H1 (cell line): ENCODE measurements around the gene AFF2. TPM values are rescaled to one million over a fixed set of nuclear protein-coding genes. Genes with fewer than 3 reads are reported as not detected.

Experiments
- EZH2 ChIP-seq: fragments of 200-600 bp; sonication (generic); IDR thresholded peaks from 2 replicates; pipeline ENCODE4 v1.7.1; 2012; ENCODE audit warnings: low read depth, mild to moderate bottlenecking, moderate library complexity, low read length, inconsistent platforms; ENCODE audit not compliant: severe bottlenecking
- SP4 ChIP-seq: IDR thresholded peaks from 2 replicates; pipeline ENCODE4 v1.6.1; 2012; ENCODE audit warnings: low read length, inconsistent platforms
- polyA plus RNA-seq, 7 experiments: library from polyadenylated mRNA; depleted of rRNA in 3 of 7; stranded (reverse) in 5 of 7; unstranded in 2 of 7; fragments of >200 nt in 5 of 7; fragments of 200-250 nt in 2 of 7; gene quantifications; 1 replicate in 5 of 7; 2 replicates in 1 of 7; 4 replicates in 1 of 7; pipeline versions ENCODE4 v1.2.1 to v1.2.3, GENCODE V29; 2011 to 2013; ENCODE audit warnings: missing spikeins in 2 of 7, mixed read lengths in 2 of 7
- total RNA-seq: library from RNA; stranded (reverse); fragmentation: NEBNext Ultra II Directional; extraction: Animal tissue kit (Norgen Biotek cat#: 25700); gene quantifications from 2 replicates; pipeline ENCODE4 v1.2.1, GENCODE V29; 2021
- TF ChIP-seq, protein P1 (sequence below): fragments of 300-600 bp; sonication (generic); IDR thresholded peaks from 2 replicates; pipeline ENCODE4 v1.7.1; 2012; ENCODE audit warnings: low read length, moderate library complexity, mild to moderate bottlenecking, inconsistent platforms; ENCODE audit not compliant: insufficient replicate concordance

AFF2 gene
- total and polyA plus RNA-seq, 2 of the 8 experiments (the other 6 are each of a cell fraction or from before 2014, with no cell fraction given) = 2.0 to 7.3 TPM

DNA sequence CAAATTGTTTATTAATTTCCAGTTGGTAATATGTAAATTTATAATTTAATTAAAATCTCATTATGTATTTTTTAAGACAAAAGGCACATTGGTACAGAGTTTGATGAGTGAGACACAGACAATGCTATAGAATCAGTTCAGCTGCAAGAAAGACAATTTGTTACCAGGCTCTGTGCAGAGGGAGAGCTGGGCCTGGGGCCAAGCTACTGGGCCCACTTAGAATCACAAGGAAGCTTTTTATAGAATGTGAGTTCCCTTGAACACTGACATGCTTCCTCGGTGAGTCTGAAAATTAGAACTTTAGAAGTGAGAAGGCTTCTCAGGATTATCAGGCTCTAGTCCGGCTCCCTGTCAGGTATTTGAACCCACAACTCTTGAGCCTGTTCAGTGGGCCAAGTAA, 129.0 kb downstream of the AFF2 start (continued):
- TF ChIP-seq, protein P1, sequence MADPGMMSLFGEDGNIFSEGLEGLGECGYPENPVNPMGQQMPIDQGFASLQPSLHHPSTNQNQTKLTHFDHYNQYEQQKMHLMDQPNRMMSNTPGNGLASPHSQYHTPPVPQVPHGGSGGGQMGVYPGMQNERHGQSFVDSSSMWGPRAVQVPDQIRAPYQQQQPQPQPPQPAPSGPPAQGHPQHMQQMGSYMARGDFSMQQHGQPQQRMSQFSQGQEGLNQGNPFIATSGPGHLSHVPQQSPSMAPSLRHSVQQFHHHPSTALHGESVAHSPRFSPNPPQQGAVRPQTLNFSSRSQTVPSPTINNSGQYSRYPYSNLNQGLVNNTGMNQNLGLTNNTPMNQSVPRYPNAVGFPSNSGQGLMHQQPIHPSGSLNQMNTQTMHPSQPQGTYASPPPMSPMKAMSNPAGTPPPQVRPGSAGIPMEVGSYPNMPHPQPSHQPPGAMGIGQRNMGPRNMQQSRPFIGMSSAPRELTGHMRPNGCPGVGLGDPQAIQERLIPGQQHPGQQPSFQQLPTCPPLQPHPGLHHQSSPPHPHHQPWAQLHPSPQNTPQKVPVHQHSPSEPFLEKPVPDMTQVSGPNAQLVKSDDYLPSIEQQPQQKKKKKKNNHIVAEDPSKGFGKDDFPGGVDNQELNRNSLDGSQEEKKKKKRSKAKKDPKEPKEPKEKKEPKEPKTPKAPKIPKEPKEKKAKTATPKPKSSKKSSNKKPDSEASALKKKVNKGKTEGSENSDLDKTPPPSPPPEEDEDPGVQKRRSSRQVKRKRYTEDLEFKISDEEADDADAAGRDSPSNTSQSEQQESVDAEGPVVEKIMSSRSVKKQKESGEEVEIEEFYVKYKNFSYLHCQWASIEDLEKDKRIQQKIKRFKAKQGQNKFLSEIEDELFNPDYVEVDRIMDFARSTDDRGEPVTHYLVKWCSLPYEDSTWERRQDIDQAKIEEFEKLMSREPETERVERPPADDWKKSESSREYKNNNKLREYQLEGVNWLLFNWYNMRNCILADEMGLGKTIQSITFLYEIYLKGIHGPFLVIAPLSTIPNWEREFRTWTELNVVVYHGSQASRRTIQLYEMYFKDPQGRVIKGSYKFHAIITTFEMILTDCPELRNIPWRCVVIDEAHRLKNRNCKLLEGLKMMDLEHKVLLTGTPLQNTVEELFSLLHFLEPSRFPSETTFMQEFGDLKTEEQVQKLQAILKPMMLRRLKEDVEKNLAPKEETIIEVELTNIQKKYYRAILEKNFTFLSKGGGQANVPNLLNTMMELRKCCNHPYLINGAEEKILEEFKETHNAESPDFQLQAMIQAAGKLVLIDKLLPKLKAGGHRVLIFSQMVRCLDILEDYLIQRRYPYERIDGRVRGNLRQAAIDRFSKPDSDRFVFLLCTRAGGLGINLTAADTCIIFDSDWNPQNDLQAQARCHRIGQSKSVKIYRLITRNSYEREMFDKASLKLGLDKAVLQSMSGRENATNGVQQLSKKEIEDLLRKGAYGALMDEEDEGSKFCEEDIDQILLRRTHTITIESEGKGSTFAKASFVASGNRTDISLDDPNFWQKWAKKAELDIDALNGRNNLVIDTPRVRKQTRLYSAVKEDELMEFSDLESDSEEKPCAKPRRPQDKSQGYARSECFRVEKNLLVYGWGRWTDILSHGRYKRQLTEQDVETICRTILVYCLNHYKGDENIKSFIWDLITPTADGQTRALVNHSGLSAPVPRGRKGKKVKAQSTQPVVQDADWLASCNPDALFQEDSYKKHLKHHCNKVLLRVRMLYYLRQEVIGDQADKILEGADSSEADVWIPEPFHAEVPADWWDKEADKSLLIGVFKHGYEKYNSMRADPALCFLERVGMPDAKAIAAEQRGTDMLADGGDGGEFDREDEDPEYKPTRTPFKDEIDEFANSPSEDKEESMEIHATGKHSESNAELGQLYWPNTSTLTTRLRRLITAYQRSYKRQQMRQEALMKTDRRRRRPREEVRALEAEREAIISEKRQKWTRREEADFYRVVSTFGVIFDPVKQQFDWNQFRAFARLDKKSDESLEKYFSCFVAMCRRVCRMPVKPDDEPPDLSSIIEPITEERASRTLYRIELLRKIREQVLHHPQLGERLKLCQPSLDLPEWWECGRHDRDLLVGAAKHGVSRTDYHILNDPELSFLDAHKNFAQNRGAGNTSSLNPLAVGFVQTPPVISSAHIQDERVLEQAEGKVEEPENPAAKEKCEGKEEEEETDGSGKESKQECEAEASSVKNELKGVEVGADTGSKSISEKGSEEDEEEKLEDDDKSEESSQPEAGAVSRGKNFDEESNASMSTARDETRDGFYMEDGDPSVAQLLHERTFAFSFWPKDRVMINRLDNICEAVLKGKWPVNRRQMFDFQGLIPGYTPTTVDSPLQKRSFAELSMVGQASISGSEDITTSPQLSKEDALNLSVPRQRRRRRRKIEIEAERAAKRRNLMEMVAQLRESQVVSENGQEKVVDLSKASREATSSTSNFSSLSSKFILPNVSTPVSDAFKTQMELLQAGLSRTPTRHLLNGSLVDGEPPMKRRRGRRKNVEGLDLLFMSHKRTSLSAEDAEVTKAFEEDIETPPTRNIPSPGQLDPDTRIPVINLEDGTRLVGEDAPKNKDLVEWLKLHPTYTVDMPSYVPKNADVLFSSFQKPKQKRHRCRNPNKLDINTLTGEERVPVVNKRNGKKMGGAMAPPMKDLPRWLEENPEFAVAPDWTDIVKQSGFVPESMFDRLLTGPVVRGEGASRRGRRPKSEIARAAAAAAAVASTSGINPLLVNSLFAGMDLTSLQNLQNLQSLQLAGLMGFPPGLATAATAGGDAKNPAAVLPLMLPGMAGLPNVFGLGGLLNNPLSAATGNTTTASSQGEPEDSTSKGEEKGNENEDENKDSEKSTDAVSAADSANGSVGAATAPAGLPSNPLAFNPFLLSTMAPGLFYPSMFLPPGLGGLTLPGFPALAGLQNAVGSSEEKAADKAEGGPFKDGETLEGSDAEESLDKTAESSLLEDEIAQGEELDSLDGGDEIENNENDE = no peak
- TF ChIP-seq SP4 = no peak
- TF ChIP-seq EZH2 = no peak
